ENCODE data around the gene LRRC17. TPM values are rescaled to one million over a fixed set of nuclear protein-coding genes. Genes with fewer than 3 reads are reported as not detected.

Gene LRRC17
- 100 to 1,000 TPM in 2 of 4 donors, 10 to 100 TPM in 2; 60.8 to 104 (median 83.3) TPM for polyA plus RNA-seq (ENCODE audit: insufficient read length in 4 of 4)

DNA sequence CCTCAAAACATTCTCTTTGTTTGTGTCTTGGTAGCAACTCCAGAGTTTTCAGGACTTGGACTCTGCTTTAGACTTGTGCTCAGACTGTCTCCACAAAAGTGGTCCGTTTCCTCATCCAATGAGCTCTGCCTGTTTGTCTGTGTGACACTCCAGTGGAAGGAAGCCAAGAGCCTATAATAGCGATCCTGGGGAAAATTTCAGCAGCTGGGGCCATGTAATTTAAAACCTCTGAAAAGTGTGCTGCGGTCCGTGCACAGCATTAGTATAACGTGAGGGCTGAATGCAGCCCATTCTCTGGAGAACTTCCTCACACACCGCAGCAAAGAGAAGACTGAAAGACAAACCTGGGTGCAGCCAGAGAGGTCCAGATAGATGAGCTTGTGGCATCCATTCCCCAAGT is at the start of gene LRRC17:
Gene LRRC17, plus strand, starts transcription at position 259 of the 400 bp plus-strand sequence. CDS start 20,914 bp downstream, outside the sequence.
- DNase-seq (ENCODE audit: low read depth in 4 of 4, low spot score in 2 of 4) = peak in 3 of 4 donors; percentile 63 to 89 (median 85)

- DNase-seq (ENCODE audit: low read depth in 4 of 4, low spot score in 2 of 4) = no peak
Observed at GRCh38 chr7:102864958-102865357, 47.8 kb upstream of the LRRC17 start.

- DNase-seq (ENCODE audit: low read depth in 4 of 4, low spot score in 2 of 4) = no peak
Observed at GRCh38 chr7:102866535-102867215, 46.1 kb upstream of the LRRC17 start.

DNA sequence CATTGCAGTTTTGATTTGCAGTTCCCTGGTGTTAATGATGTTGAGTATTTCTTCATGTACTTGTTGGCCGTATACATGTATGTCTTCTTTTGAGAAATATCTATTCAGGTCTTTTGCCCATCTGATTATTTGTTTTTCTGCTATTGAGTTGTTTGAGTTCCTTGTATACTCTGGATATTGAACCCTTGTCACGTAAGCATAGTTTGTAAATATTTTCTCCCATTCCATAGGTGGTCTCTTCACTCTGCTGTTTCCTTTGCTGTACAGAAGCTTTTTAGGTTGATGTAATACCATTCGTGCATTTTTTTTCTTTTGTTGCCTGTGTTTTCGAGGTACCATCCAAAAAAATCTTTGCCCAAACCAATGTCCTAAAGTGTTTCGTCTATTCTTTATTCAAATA is 43.6 kb upstream of the LRRC17 start:
- no peak for DNase-seq (ENCODE audit: low read depth in 4 of 4, low spot score in 2 of 4)

DNA sequence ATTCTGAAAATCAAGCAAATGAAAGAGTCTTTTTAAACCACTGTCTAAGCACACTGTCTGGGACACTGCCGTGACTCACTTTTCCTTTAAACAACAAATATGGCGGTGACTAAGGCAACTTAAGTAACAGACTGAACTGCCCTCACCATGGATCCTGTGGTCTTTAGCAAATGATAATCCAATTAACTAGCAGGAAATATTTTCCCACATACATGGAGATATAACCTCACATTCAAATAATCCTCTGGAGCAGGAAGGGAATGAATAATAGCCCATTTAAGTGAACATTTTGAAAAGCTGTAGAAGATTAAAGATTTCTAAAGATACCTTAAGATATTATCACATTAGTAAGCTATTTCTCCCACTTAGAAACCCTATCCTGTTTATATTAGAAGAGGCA is 40.3 kb upstream of the LRRC17 start:
- no peak for DNase-seq (ENCODE audit: low read depth in 4 of 4, low spot score in 2 of 4)

- no peak for DNase-seq (ENCODE audit: low read depth in 4 of 4, low spot score in 2 of 4)
Observed at GRCh38 chr7:102873470-102874165, 39.2 kb upstream of the LRRC17 start.

DNA sequence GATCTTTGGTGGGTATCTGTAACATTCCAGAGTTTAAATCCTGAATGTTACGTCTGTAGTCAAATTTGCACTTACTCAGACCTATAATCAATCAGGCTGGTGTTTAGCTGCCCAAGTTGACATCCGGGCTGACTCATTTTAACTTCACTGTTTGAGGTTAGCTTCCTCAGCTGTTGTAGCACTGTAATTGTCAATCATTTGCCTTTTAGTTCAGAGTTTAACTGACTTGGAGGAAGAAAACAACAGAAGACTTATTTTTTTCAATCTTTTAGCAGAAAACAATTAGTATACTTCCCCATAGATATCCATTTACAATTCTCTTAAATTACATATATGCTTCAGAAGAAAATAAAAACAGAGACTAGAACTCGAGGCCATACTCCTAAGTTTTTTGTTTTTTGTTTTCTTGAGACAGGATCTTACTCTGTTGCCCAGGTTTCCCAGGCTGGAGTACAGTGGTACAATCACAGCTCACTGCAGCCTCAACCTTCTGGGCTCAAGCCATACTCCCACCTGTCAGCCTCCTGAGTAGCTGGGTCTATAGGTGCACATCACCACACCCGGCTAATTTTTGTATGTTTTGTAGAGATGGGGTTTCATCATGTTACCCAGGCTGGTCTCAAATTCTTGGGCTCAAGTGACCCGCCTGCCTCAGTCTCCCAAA is 38.5 kb upstream of the LRRC17 start:
- DNase-seq (ENCODE audit: low read depth in 4 of 4, low spot score in 2 of 4) = no peak

- no peak for DNase-seq (ENCODE audit: low read depth in 4 of 4, low spot score in 2 of 4)
Observed at GRCh38 chr7:102874966-102875365, 37.8 kb upstream of the LRRC17 start.

- DNase-seq (ENCODE audit: low read depth in 4 of 4, low spot score in 2 of 4) = no peak
Observed at GRCh38 chr7:102875700-102876295, 37.0 kb upstream of the LRRC17 start.

DNA sequence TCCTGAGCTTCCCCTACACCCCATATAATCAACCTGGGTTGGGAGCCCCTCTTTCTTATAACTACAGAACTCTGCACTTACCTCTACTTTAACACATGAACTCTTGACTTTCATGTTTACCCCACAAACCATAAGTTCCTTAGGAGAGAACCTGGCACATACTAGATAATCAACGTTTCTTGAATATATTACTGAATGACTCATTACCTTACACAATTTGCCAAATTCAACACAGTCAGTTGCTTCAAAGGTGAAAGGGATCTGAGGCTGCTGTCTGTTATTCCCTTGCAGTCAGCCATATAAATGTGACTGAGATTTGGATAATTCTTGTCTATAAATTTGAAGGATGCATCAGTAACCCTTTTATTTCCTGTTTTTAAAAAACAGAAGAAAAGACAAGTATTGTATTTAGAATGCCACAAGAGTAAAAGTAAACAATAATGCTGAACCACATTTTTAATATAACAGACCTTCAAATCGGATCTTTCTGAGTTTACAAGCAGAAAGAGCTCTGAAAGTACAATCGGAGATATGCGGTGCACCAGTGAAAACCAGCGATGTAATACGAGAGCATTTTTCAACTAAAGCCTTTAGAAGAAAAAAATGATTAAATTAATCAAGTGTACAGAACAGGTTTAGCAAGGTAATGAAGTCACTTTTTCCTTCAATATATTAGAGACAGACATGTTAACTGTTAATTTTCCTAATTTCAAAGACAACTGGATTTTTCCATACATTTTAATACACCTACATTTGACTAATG is 29.5 kb upstream of the LRRC17 start:
- DNase-seq (ENCODE audit: low read depth in 4 of 4, low spot score in 2 of 4) = no peak

DNA sequence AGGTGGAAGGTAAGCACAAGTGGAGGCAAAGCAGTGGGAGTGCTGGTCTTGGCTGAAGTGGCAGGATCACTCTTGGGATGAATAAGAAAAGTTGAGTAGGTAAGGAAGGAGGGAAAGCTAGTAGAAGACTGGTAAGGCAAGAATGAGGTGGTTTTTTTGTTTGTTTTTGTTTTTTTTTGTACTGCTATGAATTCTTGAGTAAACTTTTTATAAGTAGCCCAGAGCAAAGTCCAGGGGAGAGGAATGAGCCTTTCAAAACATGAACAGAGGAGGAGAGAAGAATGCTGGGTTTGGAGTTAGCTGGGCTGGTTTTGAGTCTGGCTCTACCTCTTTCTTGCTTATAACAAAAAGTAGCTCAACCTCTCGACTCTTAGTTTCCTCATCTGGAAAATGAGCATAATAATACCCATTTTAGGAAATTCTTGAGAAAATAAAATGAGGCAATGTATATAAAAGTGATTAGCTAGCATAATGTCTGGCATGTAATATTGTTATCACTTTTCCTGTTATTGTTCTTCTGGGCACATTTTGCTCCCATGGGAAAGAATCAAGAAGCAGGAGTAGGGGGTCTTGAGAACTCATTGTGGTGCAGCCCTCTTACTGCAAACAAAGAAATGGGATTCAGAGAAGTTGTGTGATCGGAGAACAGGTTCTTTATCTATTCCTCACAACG is 24.1 kb upstream of the LRRC17 start:
- DNase-seq (ENCODE audit: low read depth in 4 of 4, low spot score in 2 of 4) = no peak

DNA sequence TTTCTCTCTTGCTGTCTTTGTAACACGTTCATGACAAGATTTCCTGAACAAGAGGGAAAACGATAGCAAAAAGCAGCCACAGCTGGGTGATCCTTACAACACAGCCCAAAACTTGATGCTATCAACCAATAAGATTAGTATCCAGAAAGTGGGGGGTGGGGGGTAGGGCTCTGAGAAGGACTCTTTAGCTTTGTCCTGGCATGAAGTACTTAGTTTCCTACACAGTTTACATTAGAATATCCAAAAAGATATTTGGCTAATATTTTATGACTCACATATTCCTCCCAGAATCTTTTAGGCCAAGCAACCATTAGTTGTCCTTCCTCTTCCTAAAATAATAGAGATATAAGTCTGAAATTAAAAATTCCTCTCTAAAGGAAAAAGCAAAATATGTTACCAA is 22.9 kb upstream of the LRRC17 start:
- no peak for DNase-seq (ENCODE audit: low read depth in 4 of 4, low spot score in 2 of 4)

DNA sequence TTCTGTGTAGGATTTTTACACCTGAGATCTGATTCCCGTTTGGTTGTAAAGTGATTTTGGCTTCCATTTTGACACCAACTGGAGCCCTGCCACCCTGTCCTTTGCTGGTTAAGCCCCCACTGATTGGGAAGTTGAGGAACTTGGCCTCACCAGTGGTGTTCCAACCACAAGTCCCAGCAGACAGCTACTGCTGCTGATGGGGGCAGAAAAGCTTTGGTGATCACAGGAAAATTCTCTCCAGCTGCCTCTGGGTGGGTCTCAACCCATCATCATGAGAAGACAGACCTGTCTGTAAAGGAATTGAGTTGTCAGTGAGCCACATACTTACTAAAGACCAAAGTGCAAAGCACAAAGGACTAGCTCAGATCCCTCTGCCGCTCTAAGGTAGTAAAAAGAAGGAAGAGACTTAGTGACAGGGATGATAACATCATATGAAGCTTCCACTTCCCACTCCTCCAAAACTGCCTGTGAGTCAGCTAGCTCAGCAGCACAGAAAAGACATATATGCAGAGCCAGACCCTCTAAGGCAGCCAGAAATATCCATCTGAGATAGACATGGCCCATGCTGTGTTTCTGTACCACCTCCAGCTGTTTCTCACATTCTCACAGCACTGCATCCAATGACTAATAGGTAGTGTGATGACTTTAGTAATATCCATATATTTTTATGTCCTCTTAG is 22.4 kb upstream of the LRRC17 start:
- DNase-seq (ENCODE audit: low read depth in 4 of 4, low spot score in 2 of 4) = no peak

DNA sequence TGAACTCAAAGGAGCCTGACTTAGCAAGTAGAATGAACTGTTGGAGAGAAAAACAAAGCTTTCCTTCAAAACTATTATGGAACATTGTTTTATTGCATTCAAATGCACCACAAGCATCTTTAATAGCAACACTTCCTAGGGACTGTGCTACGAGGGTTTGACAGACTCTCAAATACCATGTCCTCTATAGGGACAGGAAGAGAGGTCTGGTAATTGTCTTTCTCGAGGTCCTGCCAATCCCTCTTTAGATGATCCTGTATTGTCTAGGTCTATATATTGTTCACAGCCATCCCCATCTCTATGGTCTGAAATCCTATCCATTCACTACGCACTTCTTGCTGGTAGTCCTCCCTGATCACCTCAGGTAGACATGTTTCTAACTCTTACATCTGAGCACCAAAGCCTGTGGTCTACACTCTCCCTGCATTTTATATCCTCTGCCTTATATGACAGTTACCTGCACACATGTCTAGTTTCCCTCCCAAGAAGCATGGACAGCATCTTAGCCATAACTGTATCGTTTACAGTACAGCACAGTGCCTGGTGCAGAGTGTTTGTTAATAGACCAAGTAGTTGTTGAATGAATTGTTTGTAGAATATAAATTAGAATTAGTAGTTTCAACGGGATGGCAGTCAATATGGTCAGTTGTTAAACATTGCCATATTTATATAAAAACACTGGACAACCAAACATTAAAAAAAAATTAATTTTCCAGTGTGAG is 21.7 kb upstream of the LRRC17 start:
- DNase-seq (ENCODE audit: low read depth in 4 of 4, low spot score in 2 of 4) = no peak

- DNase-seq (ENCODE audit: low read depth in 4 of 4, low spot score in 2 of 4) = no peak
Observed at GRCh38 chr7:102891693-102892261, 21.0 kb upstream of the LRRC17 start.

- DNase-seq (ENCODE audit: low read depth in 4 of 4, low spot score in 2 of 4) = no peak
Observed at GRCh38 chr7:102892631-102893278, 20.0 kb upstream of the LRRC17 start.

- no peak for DNase-seq (ENCODE audit: low read depth in 4 of 4, low spot score in 2 of 4)
Observed at GRCh38 chr7:102895602-102896001, 17.2 kb upstream of the LRRC17 start.

GRCh38 chr7:102896585-102896984 is 16.2 kb upstream of the LRRC17 start:
- no peak for DNase-seq (ENCODE audit: low read depth in 4 of 4, low spot score in 2 of 4)
